SK-N-SH (cell line): ENCODE measurements around the gene PROP1. TPM values are rescaled to one million over a fixed set of nuclear protein-coding genes. Genes with fewer than 3 reads are reported as not detected.
"Not testable (repeated sequence)": the region's sequence is repeated elsewhere in the genome, so short reads cannot be mapped to it uniquely, and the experiment has no call there.

Experiments used
- CTCF ChIA-PET: fragments of 300-600, 350-600 bp; formaldehyde crosslinking; extraction: SDS; loops from one replicate; lab custom pipeline; 2021; lab: Yijun Ruan, JAX
- POLR2A ChIA-PET: fragments of 350-600 bp; sonication (Branson Sonifier 250); formaldehyde crosslinking; extraction: SDS; loops from one replicate; lab custom pipeline; 2020; ENCODE audit warnings: antibody characterized with exemption, inconsistent platforms; lab: Yijun Ruan, JAX
- DNase-seq: peaks from one replicate; pipeline ENCODE4 v3.0.0; 2012
- H2AFZ ChIP-seq: fragments of 200-600 bp; sonication (generic); 2 replicates; pipeline ENCODE4 v1.8.1; 2016; ENCODE audit warnings: antibody characterized with exemption, mild to moderate bottlenecking, low read depth
- H3F3A ChIP-seq: fragments of 200-600 bp; sonication (generic); replicated peaks from 2 replicates; pipeline ENCODE3; 2016; ENCODE audit warnings: antibody characterized with exemption, mild to moderate bottlenecking; ENCODE audit not compliant: insufficient read depth
- H3K27ac ChIP-seq, 2 experiments: fragments of 200-500 bp in 1 of 2; fragments of 200-600 bp in 1 of 2; sonication (Bioruptor generic) in 1 of 2; sonication (generic), shearing (Covaris generic) in 1 of 2; 2 replicates each; pipeline versions ENCODE4 v1.5.1 to v1.6.1; 2014 to 2016; ENCODE audit warnings: low read depth in 2 of 2, inconsistent platforms in 1 of 2, low read length in 1 of 2, mild to moderate bottlenecking in 1 of 2, mixed read lengths in 1 of 2
- H3K27me3 ChIP-seq: fragments of 200-600 bp; sonication (generic), shearing (Covaris generic); 2 replicates; pipeline ENCODE4 v1.6.1; 2016; ENCODE audit warnings: mixed run types; ENCODE audit not compliant: insufficient read depth
- H3K36me3 ChIP-seq, 2 experiments: fragments of 200-500 bp in 1 of 2; fragments of 200-600 bp in 1 of 2; sonication (Bioruptor generic) in 1 of 2; sonication (generic) in 1 of 2; replicated peaks in 1 of 2; 2 replicates each; pipeline versions ENCODE3 to v1.5.1; 2014 to 2016; ENCODE audit warnings: low read length in 1 of 2, mild to moderate bottlenecking in 1 of 2; ENCODE audit not compliant: insufficient read depth in 2 of 2, control insufficient read depth in 1 of 2
- H3K4me1 ChIP-seq, 2 experiments: fragments of 200-500 bp in 1 of 2; fragments of 200-600 bp in 1 of 2; sonication (Bioruptor generic) in 1 of 2; sonication (generic), shearing (Covaris generic) in 1 of 2; 2 replicates each; pipeline versions ENCODE4 v1.5.1 to v1.6.1; 2014 to 2016; ENCODE audit warnings: low read depth in 1 of 2, low read length in 1 of 2, mixed run types in 1 of 2; ENCODE audit not compliant: insufficient read depth in 2 of 2, control insufficient read depth in 1 of 2
- H3K4me2 ChIP-seq: fragments of 200-600 bp; sonication (generic), shearing (Covaris generic); 2 replicates; pipeline ENCODE4 v1.6.1; 2017; ENCODE audit warnings: mixed run types
- H3K4me3 ChIP-seq, 2 experiments: fragments of 200-500 bp in 1 of 2; fragments of 200-600 bp in 1 of 2; sonication (Bioruptor generic) in 1 of 2; sonication (generic), shearing (Covaris generic) in 1 of 2; 2 replicates each; pipeline versions ENCODE4 v1.5.1 to v1.8.1; 2014 to 2016; ENCODE audit warnings: low read depth in 2 of 2, inconsistent platforms in 1 of 2, low read length in 1 of 2, mild to moderate bottlenecking in 1 of 2, mixed read lengths in 1 of 2, moderate library complexity in 1 of 2
- H3K79me2 ChIP-seq: fragments of 200-600 bp; sonication (generic); 2 replicates; pipeline ENCODE4 v1.8.1; 2017; ENCODE audit warnings: mild to moderate bottlenecking; ENCODE audit not compliant: insufficient read depth
- H3K9ac ChIP-seq: fragments of 200-600 bp; sonication (generic); 2 replicates; pipeline ENCODE4 v1.6.1; 2017; ENCODE audit warnings: mixed run types
- H3K9me2 ChIP-seq: fragments of 200-600 bp; sonication (generic); 2 replicates; pipeline ENCODE4 v1.6.1; 2017; ENCODE audit warnings: mixed run types
- H3K9me3 ChIP-seq: fragments of 200-600 bp; sonication (generic); 2 replicates; pipeline ENCODE4 v1.6.1; 2017; ENCODE audit warnings: mixed run types, mild to moderate bottlenecking, moderate library complexity
- H4K20me1 ChIP-seq: fragments of 200-600 bp; sonication (generic); 2 replicates; pipeline ENCODE4 v1.6.1; 2017; ENCODE audit warnings: mild to moderate bottlenecking, mixed run types; ENCODE audit not compliant: insufficient read depth
- WGBS: methylation state at CpG from one replicate; pipeline ENCODE4 v1.1.6; 2017; ENCODE audit warnings: low lambda C conversion rate; 5-methylcytosine and 5-hydroxymethylcytosine counted together
- polyA plus RNA-seq, 3 experiments: library from polyadenylated mRNA; depleted of rRNA; stranded (reverse); fragments of >200 nt; gene quantifications; 2 replicates each; pipeline ENCODE4 v1.2.3, GENCODE V29; 2012

PROP1 gene
- polyA plus RNA-seq, 1 of the 3 experiments (the other 2 are of a cell fraction): not detected

DNA sequence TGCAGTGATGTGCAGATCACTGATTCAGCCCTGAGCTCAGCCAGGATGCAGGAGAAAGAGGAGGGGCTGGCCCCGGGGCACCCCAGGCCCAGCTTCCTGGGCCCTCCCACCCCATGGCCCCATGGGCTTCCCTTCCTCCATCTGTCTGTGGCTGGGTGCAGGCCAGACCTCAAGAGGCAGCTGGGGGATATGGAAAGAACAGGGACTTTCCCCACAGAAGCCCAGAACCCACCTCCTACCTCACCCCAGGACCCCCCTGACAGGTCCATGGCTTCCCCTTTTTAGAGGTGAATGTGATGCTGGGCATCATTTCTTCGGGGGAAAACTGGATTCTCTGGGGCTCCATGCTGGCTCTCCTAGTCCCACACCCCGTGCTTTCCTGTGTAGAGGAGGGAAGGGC lies 53.1 kb downstream of the PROP1 start:
- H3K27me3 ChIP-seq, H3F3A ChIP-seq, H3K79me2 ChIP-seq, H3K4me3 ChIP-seq, H3K9ac ChIP-seq, H3K4me2 ChIP-seq, H4K20me1 ChIP-seq, H2AFZ ChIP-seq, DNase-seq, H3K9me2 ChIP-seq, POLR2A ChIA-PET, H3K9me3 ChIP-seq, H3K36me3 ChIP-seq, H3K4me1 ChIP-seq, CTCF ChIA-PET, H3K27ac ChIP-seq: not testable (repeated sequence)
- 100% methylated on average over 1 of the region's 3 CpGs for WGBS

Other genes with a start within 250 kb of the PROP1 start
- not detected in 2 replicates for gene FAM153A, start 213.3 kb downstream of the PROP1 start, polyA plus RNA-seq (2012; rRNA removed)
- 0.16 and 0.28 TPM in 2 replicates for gene N4BP3, start 117.3 kb upstream of the PROP1 start, polyA plus RNA-seq (2012; rRNA removed)
- 42.8 and 43.7 TPM in 2 replicates for gene RMND5B, start 134.8 kb upstream of the PROP1 start, polyA plus RNA-seq (2012; rRNA removed)
- 313 and 455 TPM in 2 replicates for gene NHP2, start 157.6 kb upstream of the PROP1 start, polyA plus RNA-seq (2012; rRNA removed)
- not detected in 2 replicates for gene GMCL2, start 191.1 kb upstream of the PROP1 start, polyA plus RNA-seq (2012; rRNA removed)
- 157 and 164 TPM in 2 replicates for gene HNRNPAB, start 208.3 kb upstream of the PROP1 start, polyA plus RNA-seq (2012; rRNA removed)
- gene PHYKPL, start 236.6 kb upstream of the PROP1 start, polyA plus RNA-seq (2012; rRNA removed): 46.8 and 61.3 TPM in 2 replicates